ENCODE measurements around the gene IRF1.

DNA sequence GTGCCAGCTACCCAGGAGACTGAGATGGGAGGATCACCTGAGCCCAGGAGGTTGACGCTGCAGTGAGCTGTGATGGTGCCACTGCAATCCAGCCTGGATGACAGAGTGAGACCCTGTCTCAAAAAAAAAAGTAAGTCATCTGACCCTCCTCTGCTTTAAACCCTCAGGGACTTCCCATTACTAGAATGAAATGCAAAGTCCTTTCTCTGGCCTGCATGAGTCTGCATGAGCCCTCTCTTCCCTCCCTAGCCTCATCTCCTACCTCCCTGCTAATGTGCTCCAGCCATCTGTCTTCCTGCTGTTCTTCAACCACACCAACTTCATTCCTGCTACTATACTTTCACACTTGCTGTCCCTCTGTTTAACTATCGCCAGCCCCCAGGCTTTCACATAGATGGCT is 37.4 kb upstream of the IRF1 start:
- TF ChIP-seq, protein P1, sequence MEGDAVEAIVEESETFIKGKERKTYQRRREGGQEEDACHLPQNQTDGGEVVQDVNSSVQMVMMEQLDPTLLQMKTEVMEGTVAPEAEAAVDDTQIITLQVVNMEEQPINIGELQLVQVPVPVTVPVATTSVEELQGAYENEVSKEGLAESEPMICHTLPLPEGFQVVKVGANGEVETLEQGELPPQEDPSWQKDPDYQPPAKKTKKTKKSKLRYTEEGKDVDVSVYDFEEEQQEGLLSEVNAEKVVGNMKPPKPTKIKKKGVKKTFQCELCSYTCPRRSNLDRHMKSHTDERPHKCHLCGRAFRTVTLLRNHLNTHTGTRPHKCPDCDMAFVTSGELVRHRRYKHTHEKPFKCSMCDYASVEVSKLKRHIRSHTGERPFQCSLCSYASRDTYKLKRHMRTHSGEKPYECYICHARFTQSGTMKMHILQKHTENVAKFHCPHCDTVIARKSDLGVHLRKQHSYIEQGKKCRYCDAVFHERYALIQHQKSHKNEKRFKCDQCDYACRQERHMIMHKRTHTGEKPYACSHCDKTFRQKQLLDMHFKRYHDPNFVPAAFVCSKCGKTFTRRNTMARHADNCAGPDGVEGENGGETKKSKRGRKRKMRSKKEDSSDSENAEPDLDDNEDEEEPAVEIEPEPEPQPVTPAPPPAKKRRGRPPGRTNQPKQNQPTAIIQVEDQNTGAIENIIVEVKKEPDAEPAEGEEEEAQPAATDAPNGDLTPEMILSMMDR (IDR thresholded peaks at IDR 0.05), result no peak
- no peak for TF ChIP-seq POLR2AphosphoS5 (IDR thresholded peaks at IDR 0.05; ENCODE audit: low read depth, low read length)
